Heart right ventricle (tissue), 16 donors: ENCODE measurements around the gene CCDC195. TPM values are rescaled to one million over a fixed set of nuclear protein-coding genes. Genes with fewer than 3 reads are reported as not detected.
A peak's percentile ranks its signal among the peaks of the same experiment; 100 is the strongest.

Experiments used
- ATAC-seq, 8 donors: fragments of 200-7000 bp; cut with Tn5 transposase; one replicate each; pipeline ENCODE4 v1.9.1; 2020; ENCODE audit warnings: mild to moderate bottlenecking in 8 of 8, moderate library complexity in 8 of 8, moderate number of reproducible peaks in 1 of 8
- DNase-seq, 2 donors: peaks; one replicate each; pipeline ENCODE4 v3.0.0-alpha.2; 2020
- H3K27ac ChIP-seq, 10 donors: fragments of 200-600 bp; sonication (generic) in 2 of 10; one replicate each; pipeline versions ENCODE4 v1.5.0 to v1.8.0; 2020 to 2022; ENCODE audit warnings: mild to moderate bottlenecking in 3 of 10
- H3K27me3 ChIP-seq, 7 donors: fragments of 200-600 bp; one replicate each; pipeline ENCODE4 v1.8.0; 2021 to 2022; ENCODE audit warnings: mild to moderate bottlenecking in 2 of 7
- H3K36me3 ChIP-seq, 9 donors: fragments of 200-600 bp; sonication (generic) in 1 of 9; one replicate each; pipeline versions ENCODE4 v1.5.0 to v1.8.0; 2020 to 2022; ENCODE audit warnings: mild to moderate bottlenecking in 2 of 9
- H3K4me1 ChIP-seq, 9 donors: fragments of 200-600 bp; sonication (generic) in 1 of 9; one replicate each; pipeline versions ENCODE4 v1.5.0 to v1.8.0; 2020 to 2022; ENCODE audit warnings: mild to moderate bottlenecking in 4 of 9
- H3K4me3 ChIP-seq, 10 donors: fragments of 200-600 bp; sonication (generic) in 2 of 10; one replicate each; pipeline versions ENCODE4 v1.5.0 to v1.8.0; 2020 to 2022; ENCODE audit warnings: mild to moderate bottlenecking in 7 of 10, moderate library complexity in 2 of 10
- H3K9me3 ChIP-seq, 11 donors: fragments of 200-600 bp in 10 of 11; sonication (generic) in 2 of 11; one replicate each; pipeline versions ENCODE4 v1.5.0 to v1.8.0; 2013 to 2022; ENCODE audit warnings: mild to moderate bottlenecking in 2 of 11, control low read depth in 1 of 11, moderate library complexity in 1 of 11
- WGBS, 2 donors: extraction: QIAGEN DNeasy Blood & Tissue Kit; methylation state at CpG; one replicate each; pipeline ENCODE4 v1.1.7; 2013; ENCODE audit warnings: inconsistent platforms in 1 of 2; 5-methylcytosine and 5-hydroxymethylcytosine counted together
- intact Hi-C, 10 donors: fragments of 100-400 bp; cut with DNase I; formaldehyde crosslinking; loops; one replicate each; pipeline versions ENCODE4 v1.11.1 to v1.14.2; 2022
- long read RNA-seq, 3 donors: library from polyadenylated mRNA; unstranded; transcript quantifications; one replicate each; pipeline ENCODE4 v2.0.0, GENCODE V29; 2020 to 2021
- polyA plus RNA-seq, 2 donors: library from polyadenylated mRNA; stranded (reverse); fragments of 200-250 nt; gene quantifications; one replicate each; pipeline ENCODE4 v1.2.3, GENCODE V29; 2013
- total RNA-seq, 10 donors: library from RNA; stranded (reverse); fragmentation: NEBNext Ultra II Directional in 3 of 10; extraction: Animal tissue kit (Norgen Biotek cat#: 25700) in 3 of 10; gene quantifications; one replicate each; pipeline versions ENCODE4 v1.2.1 to v1.2.4, GENCODE V29; 2021 to 2023
- TF ChIP-seq, protein P1 (sequence below), 9 donors: fragments of 200-600 bp; sonication (generic) in 2 of 9; IDR thresholded peaks; one replicate each; pipeline versions ENCODE4 v1.5.0 to v1.8.0; 2021 to 2022; ENCODE audit warnings: antibody characterized with exemption in 9 of 9, mild to moderate bottlenecking in 5 of 9, moderate library complexity in 1 of 9
- donor health status: Arrhythmogenic right ventricular cardiomyopathy.
- donor health status: ischemic (EF 13 %, LVEDD 7.1; RV severe dilation, severe dysfunction).
- donor health status: healthy with polysubstance abuse.
- donor health status: DM: no; HTN: yes; CAD: no.
- donor health status: DM: no; HTN: no; CAD: no.
- donor health status: ischemic (EF 25% LVEDD 6.9; RV normal size, moderate dysfunction).
- donor health status: ischemic (EF 25% LVEDD 5.7; RV mildly dilated, moderate dysfunction).
- donor health status: healthy.
- donor health status: DM: yes; HTN: yes; CAD: no.
- donor health status: Ischemic cardiomyopathy.
- donor health status: ischemic (EF 35%, LVEDD 5.7; RV mildly dilated, moderate dysfunction).
- donor health status: nonischemic (EF 11% LVEDD 7.7; RV severe dilation, severe dysfunction).
- donor health status: DM: yes; HTN: yes; CAD: no.
- donor health status: PGD.
- donor health status: ischemic (EF 29% LVEDD 5.4; RV normal size, mild dysfunction).
- donor health status: nonischemic (EF 23%, LVEDD 6.1; RV moderate dilation, normal function).

Gene CCDC195, protein sequence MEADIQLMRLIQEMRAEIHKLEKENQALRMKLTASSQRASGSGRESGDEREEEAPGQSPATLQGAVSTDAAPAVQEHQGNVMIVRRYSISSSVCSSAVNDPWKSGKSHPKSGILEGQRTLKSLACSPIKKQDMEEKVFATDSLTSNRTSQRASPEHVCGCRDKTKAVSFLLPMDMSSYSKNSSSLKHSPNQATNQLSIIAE
- total RNA-seq, result not detected
- not detected for polyA plus RNA-seq
- long read RNA-seq, donor 1, result 0 reads
- long read RNA-seq, donor 2, result 0 reads
- long read RNA-seq, donor 3, result 0 reads

DNA sequence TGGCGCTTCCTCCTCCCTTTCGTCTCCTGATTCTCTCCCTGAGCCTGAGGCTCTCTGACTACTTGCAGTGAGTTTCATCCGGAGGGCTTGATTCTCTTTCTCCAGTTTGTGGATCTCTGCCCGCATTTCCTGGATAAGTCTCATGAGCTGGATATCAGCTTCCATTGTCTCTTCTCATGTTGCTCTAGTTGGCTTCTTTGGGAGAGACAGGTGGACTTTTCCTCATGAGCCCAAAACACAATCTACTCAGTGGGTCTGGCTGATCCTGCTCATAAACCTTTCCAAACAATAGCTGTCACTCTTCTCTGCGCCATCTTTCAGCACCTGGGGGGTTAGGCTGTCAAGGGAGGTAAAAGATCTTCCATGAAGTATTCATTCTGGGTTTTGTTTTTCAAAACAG lies at the start of gene CCDC195:
Gene CCDC195 (minus strand): TSS at position 165 of the 400 bp plus-strand sequence. CDS start 0 bp downstream, at position 165.
- intact Hi-C loops, result no loop called here
- Histone ChIP-seq H3K36me3 (no peaks in the 10 kb centered on the region), H3K4me1 (no peaks in the 10 kb centered on the region), H3K27me3 (no peaks in the 10 kb centered on the region), H3K9me3 (peaks cover 0 to 3% (median 0%) of the 10 kb centered on the region in 11 donors), H3K27ac (no peak within 1 kb of the TSS), H3K4me3 (no peak within 1 kb of the TSS)
- 87 to 91% methylated on average over 5 of the region's 5 CpGs for WGBS, 2 donors
- no peak for DNase-seq
- TF ChIP-seq, protein P1, sequence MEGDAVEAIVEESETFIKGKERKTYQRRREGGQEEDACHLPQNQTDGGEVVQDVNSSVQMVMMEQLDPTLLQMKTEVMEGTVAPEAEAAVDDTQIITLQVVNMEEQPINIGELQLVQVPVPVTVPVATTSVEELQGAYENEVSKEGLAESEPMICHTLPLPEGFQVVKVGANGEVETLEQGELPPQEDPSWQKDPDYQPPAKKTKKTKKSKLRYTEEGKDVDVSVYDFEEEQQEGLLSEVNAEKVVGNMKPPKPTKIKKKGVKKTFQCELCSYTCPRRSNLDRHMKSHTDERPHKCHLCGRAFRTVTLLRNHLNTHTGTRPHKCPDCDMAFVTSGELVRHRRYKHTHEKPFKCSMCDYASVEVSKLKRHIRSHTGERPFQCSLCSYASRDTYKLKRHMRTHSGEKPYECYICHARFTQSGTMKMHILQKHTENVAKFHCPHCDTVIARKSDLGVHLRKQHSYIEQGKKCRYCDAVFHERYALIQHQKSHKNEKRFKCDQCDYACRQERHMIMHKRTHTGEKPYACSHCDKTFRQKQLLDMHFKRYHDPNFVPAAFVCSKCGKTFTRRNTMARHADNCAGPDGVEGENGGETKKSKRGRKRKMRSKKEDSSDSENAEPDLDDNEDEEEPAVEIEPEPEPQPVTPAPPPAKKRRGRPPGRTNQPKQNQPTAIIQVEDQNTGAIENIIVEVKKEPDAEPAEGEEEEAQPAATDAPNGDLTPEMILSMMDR (IDR thresholded peaks at IDR 0.05), result no peak
- ATAC-seq, result no peak

DNA sequence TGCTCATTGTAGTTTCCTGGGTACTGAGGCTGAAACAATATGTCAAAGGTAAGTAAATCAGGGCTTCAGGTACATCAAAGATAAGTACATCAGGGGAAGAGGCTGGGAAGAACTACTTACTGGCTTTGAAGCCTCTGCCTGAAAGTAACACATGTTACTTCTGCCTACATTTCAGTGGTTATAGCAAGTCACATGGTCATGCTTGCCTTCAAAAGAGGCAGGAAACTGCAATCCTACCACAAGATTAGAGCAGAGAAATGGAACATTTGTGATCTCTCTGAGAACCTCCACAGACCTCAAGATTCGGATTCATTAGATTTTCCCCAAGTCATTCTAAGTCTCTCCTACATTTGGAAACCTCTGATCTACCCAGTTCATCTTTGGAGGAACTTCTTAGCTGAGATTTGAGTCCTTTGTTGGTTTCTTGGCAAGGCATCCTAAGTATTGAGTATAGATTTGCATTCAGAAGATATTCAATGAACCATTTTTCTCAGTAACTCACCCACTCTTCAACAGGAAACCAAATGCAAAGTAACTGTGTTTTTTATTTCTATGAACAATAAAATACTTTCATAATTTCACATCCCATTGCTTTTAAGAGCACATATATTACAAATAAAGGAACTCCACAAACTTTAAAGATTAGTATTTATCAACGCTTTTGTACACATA lies 48.5 kb upstream of the CCDC195 start:
- Histone ChIP-seq H3K4me1 (no peaks in the 10 kb centered on the region), H3K27ac (no peak overlapping the region), H3K27me3 (no peaks in the 10 kb centered on the region), H3K9me3 (peaks cover 0 to 2% (median 0%) of the 10 kb centered on the region in 11 donors), H3K4me3 (no peak overlapping the region), H3K36me3 (peaks cover 0 to 72% (median 0%) of the 10 kb centered on the region in 9 donors)
- TF ChIP-seq, protein P1 (IDR thresholded peaks at IDR 0.05), result no peak
- intact Hi-C loops, result no loop called here
- ATAC-seq (no peak), DNase-seq (no peak)
- WGBS, 2 donors, result 92 to 93% methylated on average over 2 of the region's 2 CpGs

DNA sequence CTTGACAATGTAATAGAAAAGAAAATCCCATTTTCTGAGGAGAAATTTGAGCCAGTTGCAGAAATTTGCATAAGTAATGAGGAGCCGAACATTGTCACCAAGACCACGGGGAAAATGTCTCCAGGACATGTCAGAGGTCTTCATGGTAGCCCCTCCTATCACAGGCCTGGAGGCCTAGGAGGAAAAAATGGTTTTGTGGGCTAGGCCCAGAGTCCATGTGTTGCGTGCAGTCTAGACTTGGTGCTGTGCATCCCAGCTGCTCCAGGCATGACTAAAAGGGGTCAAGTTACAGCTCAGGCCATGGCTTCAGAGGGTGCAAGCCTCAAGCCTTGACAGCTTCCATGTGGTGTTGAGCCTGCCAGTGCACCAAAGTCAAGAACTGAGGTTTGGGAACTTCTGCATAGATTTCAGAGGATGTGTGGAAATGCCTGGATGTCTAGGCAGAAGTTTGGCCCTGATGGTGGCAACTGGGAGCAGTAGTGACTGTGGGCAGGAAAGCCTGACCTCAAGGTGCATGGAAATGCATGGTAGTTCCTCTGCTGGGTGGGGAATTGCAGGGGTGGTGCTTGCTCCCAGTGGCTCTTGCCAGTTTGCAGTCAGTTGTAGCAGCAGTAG lies 41.9 kb upstream of the CCDC195 start:
- intact Hi-C loops, result no loop called here
- peaks cover 0 to 4% (median 0%) of the 10 kb centered on the region in 9 donors for H3K4me1 ChIP-seq
- 76 to 88% methylated on average over 3 of the region's 3 CpGs for WGBS, 2 donors
- DNase-seq (no peak), ATAC-seq (no peak)
- no peaks in the 10 kb centered on the region for H3K27me3 ChIP-seq
- no peak overlapping the region for H3K4me3 ChIP-seq
- peaks cover 0 to 24% (median 4%) of the 10 kb centered on the region in 11 donors for H3K9me3 ChIP-seq
- TF ChIP-seq, protein P1 (IDR thresholded peaks at IDR 0.05), result no peak
- peaks cover 0 to 26% (median 0%) of the 10 kb centered on the region in 9 donors for H3K36me3 ChIP-seq
- H3K27ac ChIP-seq, result no peak overlapping the region

DNA sequence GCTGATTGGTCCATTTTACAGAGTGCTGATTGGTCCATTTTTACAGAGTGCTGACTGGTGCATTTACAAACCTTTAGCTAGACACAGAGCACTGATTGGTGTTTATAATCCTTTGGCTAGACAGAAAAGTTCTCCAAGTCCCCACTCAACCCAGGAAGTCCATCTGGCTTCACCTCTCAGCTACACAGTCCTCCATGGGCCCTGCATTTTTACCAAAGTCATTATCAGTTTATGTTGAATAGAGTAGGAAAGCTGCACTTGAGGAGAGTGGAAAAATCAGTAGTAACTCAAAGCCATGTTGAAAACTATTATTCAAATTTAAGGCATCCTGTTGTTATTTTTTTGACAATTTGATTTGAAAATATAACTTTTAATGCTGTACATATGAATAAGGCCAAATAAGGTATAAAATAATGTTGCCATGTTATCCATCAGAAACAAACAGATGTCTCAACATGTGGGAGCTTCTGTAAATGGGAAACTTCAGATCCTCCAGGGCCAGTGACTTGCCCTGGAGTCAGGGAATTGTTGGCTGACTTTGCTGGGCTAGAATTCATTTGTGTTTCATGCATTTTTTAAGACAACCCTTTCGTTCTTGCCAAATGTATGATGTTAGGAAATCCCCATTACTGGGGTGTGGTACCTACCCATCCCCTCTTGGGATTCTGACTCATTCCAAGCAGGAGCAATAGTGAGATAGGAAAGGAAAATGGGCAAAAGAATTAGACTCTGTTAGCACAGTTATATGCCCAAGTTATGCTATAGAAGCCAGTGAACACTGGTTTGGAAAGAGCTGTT lies 37.8 kb upstream of the CCDC195 start:
- DNase-seq (no peak), ATAC-seq (peak in 5 of 8 donors; percentile 37 to 93 (median 57))
- TF ChIP-seq, protein P1 (IDR thresholded peaks at IDR 0.05), result no peak
- H3K9me3 ChIP-seq, result peaks cover 0 to 22% (median 4%) of the 10 kb centered on the region in 11 donors
- H3K27me3 ChIP-seq, result no peaks in the 10 kb centered on the region
- intact Hi-C loops, result no loop called here
- peak overlapping the region in 4 of 10 donors; percentile 34 to 49 (median 41) for H3K27ac ChIP-seq
- WGBS, 2 donors, result 48 to 61% methylated on average over 1 of the region's 1 CpG
- H3K4me3 ChIP-seq, result no peak overlapping the region
- peaks cover 0 to 4% (median 0%) of the 10 kb centered on the region in 9 donors for H3K4me1 ChIP-seq
- H3K36me3 ChIP-seq, result peaks cover 0 to 11% (median 0%) of the 10 kb centered on the region in 9 donors
